ENCODE measurements around the gene CD52.
"Not testable (repeated sequence)": the region's sequence is repeated elsewhere in the genome, so short reads cannot be mapped to it uniquely, and the experiment has no call there.

Gene CD52

DNA sequence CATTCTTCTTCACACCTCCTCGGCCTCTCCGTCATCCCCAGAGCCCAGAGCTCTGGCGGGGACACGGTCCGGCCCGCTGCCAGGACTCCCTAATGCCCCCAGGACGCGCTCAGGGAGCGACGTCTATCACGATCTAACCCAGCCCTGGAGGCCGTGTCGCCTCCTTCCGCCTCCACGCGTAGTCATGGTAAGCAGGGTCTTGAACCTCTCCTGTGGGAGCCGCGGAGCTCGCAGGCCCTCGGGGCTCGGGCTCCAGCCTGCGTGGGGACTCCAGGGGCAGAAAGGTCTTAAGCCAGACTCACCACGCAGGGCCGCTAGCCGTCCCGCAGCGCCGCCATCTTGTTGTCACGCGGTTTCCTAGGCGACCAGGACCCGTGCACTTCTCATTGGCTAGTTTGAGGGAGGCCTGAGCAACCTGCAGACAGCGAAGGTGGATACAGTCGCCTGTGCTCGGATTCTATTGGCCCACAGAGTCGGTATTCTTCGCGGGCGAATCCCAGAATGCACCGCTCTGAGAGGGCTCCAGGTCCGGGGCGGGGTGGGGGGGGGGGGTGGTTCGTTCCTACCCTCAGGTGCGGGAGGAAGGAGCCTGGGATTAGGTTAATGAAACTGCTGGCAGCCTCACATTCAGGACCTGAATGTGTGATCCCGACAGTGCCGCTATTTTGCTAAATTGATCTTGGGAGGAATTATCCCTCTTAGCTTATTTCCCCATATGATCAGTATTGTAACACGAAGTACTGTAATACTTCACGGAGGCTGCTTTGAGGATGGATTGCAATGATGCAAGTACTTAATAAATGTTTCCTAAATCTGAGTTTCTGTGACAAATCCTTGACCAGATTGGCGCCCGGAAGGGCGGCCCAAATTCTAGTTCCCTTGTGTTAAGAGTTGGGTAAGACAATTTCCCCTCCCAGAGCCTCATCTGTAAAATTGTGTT, 11.2 kb upstream of the CD52 start, which contains the start of gene UBXN11:
Gene UBXN11 (minus strand): TSS at position 347 of the 940 bp plus-strand sequence. CDS start 3,753 bp downstream, outside the sequence.
- TF ChIP-seq, protein P1, sequence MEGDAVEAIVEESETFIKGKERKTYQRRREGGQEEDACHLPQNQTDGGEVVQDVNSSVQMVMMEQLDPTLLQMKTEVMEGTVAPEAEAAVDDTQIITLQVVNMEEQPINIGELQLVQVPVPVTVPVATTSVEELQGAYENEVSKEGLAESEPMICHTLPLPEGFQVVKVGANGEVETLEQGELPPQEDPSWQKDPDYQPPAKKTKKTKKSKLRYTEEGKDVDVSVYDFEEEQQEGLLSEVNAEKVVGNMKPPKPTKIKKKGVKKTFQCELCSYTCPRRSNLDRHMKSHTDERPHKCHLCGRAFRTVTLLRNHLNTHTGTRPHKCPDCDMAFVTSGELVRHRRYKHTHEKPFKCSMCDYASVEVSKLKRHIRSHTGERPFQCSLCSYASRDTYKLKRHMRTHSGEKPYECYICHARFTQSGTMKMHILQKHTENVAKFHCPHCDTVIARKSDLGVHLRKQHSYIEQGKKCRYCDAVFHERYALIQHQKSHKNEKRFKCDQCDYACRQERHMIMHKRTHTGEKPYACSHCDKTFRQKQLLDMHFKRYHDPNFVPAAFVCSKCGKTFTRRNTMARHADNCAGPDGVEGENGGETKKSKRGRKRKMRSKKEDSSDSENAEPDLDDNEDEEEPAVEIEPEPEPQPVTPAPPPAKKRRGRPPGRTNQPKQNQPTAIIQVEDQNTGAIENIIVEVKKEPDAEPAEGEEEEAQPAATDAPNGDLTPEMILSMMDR (IDR thresholded peaks at IDR 0.05; ENCODE audit: borderline replicate concordance, insufficient read depth, low read depth, low read length), result no peak
- peak within 1 kb of the TSS; percentile 68 for H3K4me3 ChIP-seq (ENCODE audit: low read depth, low read length)

DNA sequence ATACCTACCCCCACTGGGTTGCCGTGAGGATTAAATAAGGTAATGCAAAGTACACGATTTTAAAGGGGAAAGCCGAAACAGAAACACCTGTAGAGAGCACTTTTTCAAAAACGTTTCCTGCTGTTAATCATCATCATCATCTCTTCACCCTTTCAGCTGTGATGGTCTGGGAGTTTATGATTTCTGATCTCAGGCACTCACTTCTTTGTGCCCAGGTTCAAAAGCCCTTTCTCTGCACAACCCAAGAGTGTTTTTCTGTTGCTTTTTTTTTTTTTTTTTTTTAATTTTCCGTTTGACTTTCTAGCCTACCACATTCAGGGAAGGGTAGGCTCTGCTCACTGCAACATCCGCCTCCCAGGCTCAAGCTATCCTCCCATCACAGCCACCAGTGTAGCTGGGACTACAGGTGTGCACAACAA, 10.4 kb upstream of the CD52 start:
- TF ChIP-seq, protein P1 (IDR thresholded peaks at IDR 0.05; ENCODE audit: borderline replicate concordance, insufficient read depth, low read depth, low read length), result no peak
- H3K4me3 ChIP-seq (ENCODE audit: low read depth, low read length), result no peak overlapping the region

DNA sequence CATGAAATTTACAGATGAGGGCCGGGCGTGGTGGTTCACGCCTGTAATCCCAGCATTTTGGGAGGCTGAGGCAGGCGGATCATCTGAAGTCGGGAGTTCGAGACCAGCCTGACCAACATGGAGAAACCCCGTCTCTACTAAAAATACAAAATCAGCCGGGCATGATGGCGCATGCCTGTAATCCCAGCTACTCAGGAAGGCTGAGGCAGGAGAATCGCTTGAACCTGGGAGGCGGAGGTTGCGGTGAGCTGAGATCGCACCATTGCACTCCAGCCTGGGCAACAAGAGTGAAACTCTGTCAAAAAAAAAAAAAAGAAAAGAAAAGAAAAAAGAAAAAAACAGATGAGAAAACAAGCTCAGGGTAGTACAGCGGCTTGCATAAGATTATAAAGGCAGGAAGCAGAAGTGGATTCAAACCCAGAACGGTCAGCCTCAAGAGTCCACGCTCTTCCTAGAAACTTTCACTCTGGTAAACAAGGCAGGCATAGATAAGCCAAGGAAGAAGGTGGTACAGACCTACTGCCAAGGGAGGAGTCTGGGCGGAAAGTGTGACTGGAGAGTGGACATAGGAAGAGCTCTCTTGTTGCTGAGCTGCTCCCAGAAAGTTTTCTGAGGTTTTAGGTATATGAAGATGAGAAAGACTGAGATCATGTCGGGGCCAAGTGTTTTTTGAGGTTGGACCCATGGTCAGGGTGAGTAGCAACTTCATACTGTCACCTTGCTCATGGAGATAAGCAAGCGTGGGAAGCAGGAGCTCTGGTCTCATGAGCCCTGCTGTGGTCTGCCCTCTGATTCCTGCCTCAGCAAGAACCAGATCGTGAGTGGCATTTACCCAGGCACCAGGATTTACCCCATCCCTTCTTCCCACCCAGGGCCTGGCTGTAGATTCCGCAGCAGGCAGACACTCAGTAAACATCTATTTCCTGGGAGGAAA, 9.5 kb upstream of the CD52 start:
- H3K4me3 ChIP-seq (ENCODE audit: low read depth, low read length), result not testable (repeated sequence)

DNA sequence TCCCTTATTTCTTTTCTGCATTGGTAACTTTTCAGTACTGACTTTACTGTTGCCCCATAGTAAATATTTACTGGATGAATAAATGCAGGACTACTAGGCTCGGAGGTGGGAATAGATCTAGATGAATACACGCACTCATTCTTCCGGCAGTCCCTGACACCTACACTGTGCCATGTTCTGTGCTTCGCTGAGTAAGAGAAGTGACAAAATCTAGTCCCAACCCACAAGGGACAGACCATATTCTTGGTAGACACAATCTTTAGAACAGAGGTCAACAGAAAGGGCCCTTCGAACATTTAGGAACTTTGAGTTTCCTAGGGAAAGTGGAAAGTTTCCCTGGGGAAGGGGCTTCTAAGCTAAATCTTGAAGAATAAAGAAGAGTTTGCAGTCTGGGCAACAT, 3.3 kb upstream of the CD52 start:
- no peak overlapping the region for H3K4me3 ChIP-seq (ENCODE audit: low read depth, low read length)
- TF ChIP-seq, protein P1 (IDR thresholded peaks at IDR 0.05; ENCODE audit: borderline replicate concordance, insufficient read depth, low read depth, low read length), result no peak

DNA sequence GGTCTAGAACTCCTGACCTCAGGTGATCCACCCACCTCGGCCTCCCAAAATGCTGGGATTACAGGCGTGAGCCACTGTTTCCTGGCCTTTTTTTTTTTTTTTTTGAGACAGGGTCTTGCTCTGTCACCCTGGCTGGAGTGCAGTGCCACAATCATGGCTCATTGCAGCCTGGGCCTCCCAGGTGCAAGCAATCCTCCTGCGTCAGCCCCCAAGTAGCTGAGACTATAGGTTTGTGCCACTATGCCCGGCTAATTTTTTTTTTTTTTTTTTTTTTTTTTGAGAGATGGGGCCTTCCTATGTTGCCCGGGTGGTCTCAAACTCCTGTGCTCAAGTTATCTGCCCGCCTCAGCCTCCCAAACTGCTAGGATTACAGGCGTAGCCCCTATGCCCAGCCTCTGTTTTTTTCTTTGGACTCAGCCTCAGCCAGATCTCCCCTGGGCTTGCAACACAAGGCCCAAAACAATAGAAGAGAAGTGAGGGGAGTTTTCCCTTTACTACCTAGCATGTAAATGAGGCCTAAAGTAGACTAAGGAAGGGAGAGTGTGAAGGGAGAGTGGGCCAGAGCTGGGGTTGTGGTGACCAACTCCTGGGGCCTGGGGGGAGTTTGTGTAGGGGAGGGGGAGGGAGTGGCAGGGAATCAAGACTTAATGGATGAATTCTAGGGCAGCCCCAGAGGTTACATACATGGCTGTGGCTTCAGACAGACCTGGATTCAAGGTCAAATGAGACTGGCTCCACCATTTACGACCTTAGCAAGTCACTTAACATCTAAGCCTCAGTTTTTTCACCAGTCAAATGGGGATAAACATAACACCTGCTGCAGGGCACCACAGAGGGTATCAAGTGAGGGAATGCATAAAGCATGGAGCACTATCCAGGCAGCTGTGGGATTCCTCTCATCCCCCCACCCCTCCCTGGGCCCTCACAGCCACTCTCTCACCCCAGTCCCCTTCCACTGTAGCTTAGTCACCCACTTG, 1.6 kb upstream of the CD52 start:
- TF ChIP-seq, protein P1 (IDR thresholded peaks at IDR 0.05; ENCODE audit: borderline replicate concordance, insufficient read depth, low read depth, low read length), result no peak
- no peak overlapping the region for H3K4me3 ChIP-seq (ENCODE audit: low read depth, low read length)

DNA sequence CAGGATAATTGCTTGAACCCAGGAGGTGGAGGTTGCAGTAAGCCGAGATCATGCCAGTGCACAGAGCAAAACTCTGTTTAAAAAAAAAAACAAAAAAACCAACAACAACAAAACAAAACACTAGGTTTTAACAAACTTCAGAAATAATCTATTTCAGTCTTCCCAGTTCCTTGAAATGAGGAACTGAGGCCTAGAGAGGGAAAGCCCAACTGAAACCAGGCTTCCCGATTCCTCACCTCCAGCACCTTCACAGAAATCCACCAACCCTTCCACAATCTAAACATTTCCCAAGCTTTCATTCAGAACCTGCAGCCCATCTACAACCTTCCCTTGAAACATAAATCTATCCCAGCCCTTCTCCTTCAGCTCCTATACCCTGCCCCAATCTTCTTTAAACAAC, 612 bp upstream of the CD52 start:
- peak overlapping the region; percentile 69 for H3K4me3 ChIP-seq (ENCODE audit: low read depth, low read length)
- TF ChIP-seq, protein P1 (IDR thresholded peaks at IDR 0.05; ENCODE audit: borderline replicate concordance, insufficient read depth, low read depth, low read length), result no peak
